Ishikawa (cell line): Measurements from ENCODE around the gene LTO1.

Experiments used
- CEBPB ChIP-seq: IDR thresholded peaks from 2 replicates; pipeline ENCODE4 v1.6.1; 2012
- EP300 ChIP-seq: IDR thresholded peaks from 2 replicates; pipeline ENCODE4 v1.6.1; 2012; ENCODE audit warnings: borderline replicate concordance
- MAX ChIP-seq: IDR thresholded peaks from 2 replicates; pipeline ENCODE4 v1.6.1; 2012
- NFIC ChIP-seq: IDR thresholded peaks from 2 replicates; pipeline ENCODE4 v1.6.1; 2012
- REST ChIP-seq: IDR thresholded peaks from 2 replicates; pipeline ENCODE4 v1.6.1; 2012; ENCODE audit warnings: low read depth, mild to moderate bottlenecking
- TCF12 ChIP-seq: IDR thresholded peaks from 2 replicates; pipeline ENCODE4 v1.6.1; 2012; ENCODE audit warnings: low read depth
- YY1 ChIP-seq: IDR thresholded peaks from 2 replicates; pipeline ENCODE4 v1.6.1; 2012; ENCODE audit warnings: low read depth

- TF ChIP-seq EP300 (no peak), REST (no peak), CEBPB (no peak), MAX (no peak), TCF12 (no peak), NFIC (no peak), YY1 (no peak)
Measured at GRCh38 chr11:69648679-69649575, 26.2 kb downstream of the LTO1 start.
